Hepatocyte (in vitro differentiated cells): ENCODE results near the gene ATP1A4.

Source experiments
- CTCF ChIP-seq: fragments of 200-600 bp; sonication (generic); IDR thresholded peaks from 2 replicates; pipeline ENCODE4 v1.5.1; 2016; ENCODE audit warnings: antibody characterized with exemption, mild to moderate bottlenecking; ENCODE audit not compliant: poor library complexity
- EZH2phosphoT487 ChIP-seq: fragments of 200-600 bp; sonication (generic); IDR thresholded peaks from one replicate; pipeline ENCODE4 v1.6.1; 2018; ENCODE audit warnings: antibody characterized with exemption, mild to moderate bottlenecking, low read depth, moderate library complexity; ENCODE audit not compliant: unreplicated experiment, severe bottlenecking

DNA sequence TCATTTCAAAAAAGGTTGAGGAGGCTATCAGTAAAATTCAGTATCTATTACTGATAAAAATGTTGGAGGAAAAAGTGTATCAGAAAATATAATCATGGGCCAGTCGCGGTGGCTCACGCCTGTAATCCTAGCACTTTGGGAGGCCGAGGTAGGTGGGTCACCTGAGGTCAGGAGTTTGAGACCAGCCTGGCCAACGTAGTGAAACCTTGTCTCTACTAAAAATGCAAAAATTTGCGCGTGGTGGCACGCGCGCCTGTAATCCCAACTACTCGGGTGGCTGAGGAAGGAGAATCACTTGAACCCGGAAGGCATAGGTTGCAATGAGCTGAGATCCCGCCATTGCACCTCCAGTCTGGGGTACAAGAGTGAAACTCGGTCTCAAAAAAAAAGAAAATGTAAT lies 5.3 kb upstream of the ATP1A4 start:
- TF ChIP-seq EZH2phosphoT487, result no peak
- no peak for TF ChIP-seq CTCF
